ENCODE results near the gene JMJD4. TPM values are rescaled to one million over a fixed set of nuclear protein-coding genes. Genes with fewer than 3 reads are reported as not detected.

JMJD4 gene
- total RNA-seq, 3 donors from 2014 or later, result 11.7 to 27.2 (median 21.0) TPM

DNA sequence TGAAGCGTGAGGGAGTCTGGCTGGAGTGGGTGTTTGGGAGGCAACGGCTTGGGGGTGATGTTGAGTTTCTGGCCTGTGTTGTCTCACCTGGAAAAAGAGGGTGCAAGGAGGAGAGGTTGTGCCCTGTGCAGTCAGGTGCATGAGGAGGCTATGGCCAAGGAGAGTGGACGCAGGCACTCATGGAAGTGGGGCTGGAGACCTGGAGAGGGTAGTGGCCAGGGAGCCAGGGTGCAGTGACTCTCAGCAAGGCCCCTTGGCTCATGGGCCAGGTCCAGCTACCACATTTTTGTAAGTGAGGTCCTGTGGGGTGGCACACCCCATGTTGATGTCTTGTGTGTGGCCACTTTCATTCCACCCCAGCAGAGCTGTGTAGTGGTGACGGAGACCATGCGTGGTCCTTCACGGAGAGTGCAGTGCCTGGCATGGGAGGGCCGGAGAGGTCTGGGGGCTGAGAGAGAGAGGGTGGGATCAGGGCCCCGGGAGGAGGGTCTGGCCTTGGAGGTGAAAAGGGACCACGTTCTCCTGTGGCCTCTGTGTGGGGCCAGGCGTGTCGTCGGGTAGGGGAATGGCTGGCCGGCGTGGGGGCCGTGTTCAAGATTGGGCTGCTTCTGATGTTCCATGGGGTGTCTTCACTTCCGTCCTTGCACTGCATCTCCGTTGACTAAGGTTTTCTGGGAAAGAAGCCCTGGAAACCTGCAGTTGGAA, 6.2 kb upstream of the JMJD4 start:
- Histone ChIP-seq H3K36me3 (no peaks in the 10 kb centered on the region), H3K4me1 (no peaks in the 10 kb centered on the region), H3K4me3 (no peak overlapping the region), H3K27me3 (no peaks in the 10 kb centered on the region), H3K27ac (peak overlapping the region in 1 of 2 donors; percentile 38), H3K9me3 (no peaks in the 10 kb centered on the region)
- intact Hi-C loops (cut with DNase I; ENCODE audit: low total_unique reads), result no loop called here
- DNase-seq (ENCODE audit: low spot score in 2 of 2), result peak in 1 of 2 donors; percentile 36
- TF ChIP-seq, protein P1, sequence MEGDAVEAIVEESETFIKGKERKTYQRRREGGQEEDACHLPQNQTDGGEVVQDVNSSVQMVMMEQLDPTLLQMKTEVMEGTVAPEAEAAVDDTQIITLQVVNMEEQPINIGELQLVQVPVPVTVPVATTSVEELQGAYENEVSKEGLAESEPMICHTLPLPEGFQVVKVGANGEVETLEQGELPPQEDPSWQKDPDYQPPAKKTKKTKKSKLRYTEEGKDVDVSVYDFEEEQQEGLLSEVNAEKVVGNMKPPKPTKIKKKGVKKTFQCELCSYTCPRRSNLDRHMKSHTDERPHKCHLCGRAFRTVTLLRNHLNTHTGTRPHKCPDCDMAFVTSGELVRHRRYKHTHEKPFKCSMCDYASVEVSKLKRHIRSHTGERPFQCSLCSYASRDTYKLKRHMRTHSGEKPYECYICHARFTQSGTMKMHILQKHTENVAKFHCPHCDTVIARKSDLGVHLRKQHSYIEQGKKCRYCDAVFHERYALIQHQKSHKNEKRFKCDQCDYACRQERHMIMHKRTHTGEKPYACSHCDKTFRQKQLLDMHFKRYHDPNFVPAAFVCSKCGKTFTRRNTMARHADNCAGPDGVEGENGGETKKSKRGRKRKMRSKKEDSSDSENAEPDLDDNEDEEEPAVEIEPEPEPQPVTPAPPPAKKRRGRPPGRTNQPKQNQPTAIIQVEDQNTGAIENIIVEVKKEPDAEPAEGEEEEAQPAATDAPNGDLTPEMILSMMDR (IDR thresholded peaks at IDR 0.05), result no peak
- TF ChIP-seq POLR2A (IDR thresholded peaks at IDR 0.05) (no peak), POLR2AphosphoS5 (IDR thresholded peaks at IDR 0.05) (no peak)

DNA sequence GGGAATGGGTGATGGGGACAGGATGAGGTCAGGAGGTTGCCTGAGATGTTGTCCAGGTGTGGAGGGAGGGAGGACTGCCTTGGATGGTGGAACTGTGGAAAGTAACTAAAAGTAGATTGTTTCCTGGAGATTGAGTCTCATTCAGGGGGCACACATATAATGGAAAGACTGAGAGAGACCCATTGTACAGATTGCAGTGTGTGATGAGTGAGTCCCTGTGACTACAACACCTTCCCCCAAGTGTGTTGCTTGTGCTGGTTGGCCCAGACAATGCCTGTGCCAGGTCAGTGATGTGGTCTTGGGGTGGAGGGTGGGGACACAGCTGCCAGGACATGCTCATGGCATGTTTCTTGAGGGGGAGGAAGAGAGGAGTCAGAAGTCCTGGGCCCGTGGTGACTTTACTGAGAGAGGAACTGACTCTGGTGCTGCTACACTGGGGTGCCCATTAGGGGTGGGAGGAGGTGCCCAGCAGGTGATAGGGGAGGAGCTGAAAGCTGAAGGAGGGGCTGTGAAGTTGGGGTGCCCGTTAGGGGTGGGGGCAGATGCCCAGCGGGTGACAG, 5.4 kb upstream of the JMJD4 start:
- H3K4me3 ChIP-seq, result no peak overlapping the region
- H3K27me3 ChIP-seq, result no peaks in the 10 kb centered on the region
- no peak overlapping the region for H3K27ac ChIP-seq
- no peaks in the 10 kb centered on the region for H3K36me3 ChIP-seq
- peaks cover 0 to 3% of the 10 kb centered on the region in 2 donors for H3K4me1 ChIP-seq
- no peaks in the 10 kb centered on the region for H3K9me3 ChIP-seq
- TF ChIP-seq, protein P1 (IDR thresholded peaks at IDR 0.05), result no peak
- TF ChIP-seq POLR2AphosphoS5 (IDR thresholded peaks at IDR 0.05) (no peak), POLR2A (IDR thresholded peaks at IDR 0.05) (no peak)
- DNase-seq (ENCODE audit: low spot score in 2 of 2), result peak in 1 of 2 donors; percentile 27
- intact Hi-C loops (cut with DNase I; ENCODE audit: low total_unique reads), result no loop called here

DNA sequence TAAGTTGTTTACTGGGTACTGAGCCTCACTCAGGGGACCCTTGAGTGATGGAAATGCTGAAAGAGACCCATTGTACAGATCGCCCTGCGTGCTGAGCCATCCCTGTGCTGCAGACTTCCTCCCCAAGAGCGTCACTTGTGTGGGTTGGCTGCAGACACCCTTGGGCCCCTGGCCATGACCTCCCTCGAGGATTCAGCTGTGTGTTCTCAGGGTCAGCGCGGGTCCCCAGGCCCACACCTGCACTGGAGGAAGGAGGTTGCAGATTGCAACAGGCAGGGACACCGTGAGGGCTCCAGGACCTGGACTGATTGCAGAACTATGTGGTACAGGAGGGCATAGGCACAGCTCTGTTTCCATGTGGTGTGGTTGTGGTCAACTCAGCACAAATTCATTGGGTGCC, 4.5 kb upstream of the JMJD4 start:
- no peak overlapping the region for H3K4me3 ChIP-seq
- no peaks in the 10 kb centered on the region for H3K9me3 ChIP-seq
- intact Hi-C loops (cut with DNase I; ENCODE audit: low total_unique reads), result loop anchor here (5.0 kb wide), 1 partner anchor 177 kb away; the partner anchor contains the start of gene ZNF678
- H3K27ac ChIP-seq, result no peak overlapping the region
- TF ChIP-seq, protein P1 (IDR thresholded peaks at IDR 0.05), result no peak
- peaks cover 0 to 3% of the 10 kb centered on the region in 2 donors for H3K4me1 ChIP-seq
- DNase-seq (ENCODE audit: low spot score in 2 of 2), result peak in 1 of 2 donors; percentile 28
- H3K36me3 ChIP-seq, result no peaks in the 10 kb centered on the region
- no peaks in the 10 kb centered on the region for H3K27me3 ChIP-seq

DNA sequence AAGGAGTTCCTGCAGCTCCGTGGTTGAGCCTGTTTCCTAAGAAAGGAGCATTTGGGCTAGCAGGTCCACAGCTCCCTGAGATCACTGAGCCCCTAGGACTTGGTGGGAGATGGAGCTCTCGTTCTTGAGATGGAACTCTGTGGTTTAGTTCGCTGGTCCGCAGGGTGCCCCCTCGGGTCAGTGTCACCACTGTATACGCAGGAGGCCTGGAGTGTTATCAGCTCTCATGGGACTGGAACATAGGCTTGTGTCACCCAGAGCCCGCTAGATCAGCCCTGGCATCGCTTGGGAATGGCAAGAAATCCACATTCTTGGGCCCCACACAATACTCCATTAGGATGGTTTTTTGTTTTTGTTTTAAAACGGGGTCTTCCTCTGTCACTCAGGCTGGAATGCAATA, 3.7 kb upstream of the JMJD4 start:
- intact Hi-C loops (cut with DNase I; ENCODE audit: low total_unique reads), result loop anchor here (5.0 kb wide), 1 partner anchor 177 kb away; the partner anchor contains the start of gene ZNF678
- Histone ChIP-seq H3K9me3 (no peaks in the 10 kb centered on the region), H3K27me3 (no peaks in the 10 kb centered on the region), H3K4me1 (peaks cover 0 to 10% of the 10 kb centered on the region in 2 donors), H3K4me3 (no peak overlapping the region), H3K27ac (no peak overlapping the region), H3K36me3 (no peaks in the 10 kb centered on the region)
- DNase-seq (ENCODE audit: low spot score in 2 of 2), result no peak
- TF ChIP-seq POLR2A (IDR thresholded peaks at IDR 0.05), result no peak

DNA sequence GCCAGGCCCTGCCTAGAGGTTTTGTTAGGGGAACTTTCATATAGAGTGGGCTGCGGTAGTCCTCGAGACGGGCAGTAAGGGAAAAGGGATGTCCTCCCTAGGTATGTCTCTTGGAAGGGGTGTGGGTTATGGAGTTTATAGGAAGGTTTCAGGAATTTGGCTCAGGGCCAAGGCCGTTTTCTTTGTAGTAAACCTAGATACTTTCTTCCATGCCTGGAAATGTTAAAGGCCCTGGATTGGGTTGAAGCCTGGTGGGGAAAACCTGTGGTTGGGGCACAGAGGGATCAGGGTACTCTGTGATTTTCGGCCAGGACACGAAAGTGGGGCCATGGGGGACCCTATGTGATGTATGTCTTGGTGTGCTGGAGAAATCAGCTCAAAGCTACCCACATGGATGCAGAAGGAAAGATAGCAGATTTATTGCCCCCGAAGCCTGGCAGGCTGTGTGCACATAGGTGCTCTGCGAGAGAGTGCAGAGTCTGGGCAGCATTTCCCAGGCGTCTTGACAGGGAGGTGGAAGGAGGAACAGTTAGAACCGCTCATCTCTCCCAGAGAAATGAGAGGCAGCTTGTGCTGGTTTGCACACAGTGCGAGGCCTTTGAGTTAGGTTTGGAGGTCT, 1.8 kb upstream of the JMJD4 start:
- intact Hi-C loops (cut with DNase I; ENCODE audit: low total_unique reads), result loop anchor here (5.0 kb wide), 1 partner anchor 175 kb away; the partner anchor contains the start of gene ZNF678
- peak in 1 of 2 donors; percentile 45 for DNase-seq (ENCODE audit: low spot score in 2 of 2)
- H3K4me3 ChIP-seq, result no peak overlapping the region
- peaks cover 0 to 16% of the 10 kb centered on the region in 2 donors for H3K4me1 ChIP-seq
- H3K9me3 ChIP-seq, result no peaks in the 10 kb centered on the region
- no peaks in the 10 kb centered on the region for H3K27me3 ChIP-seq
- H3K36me3 ChIP-seq, result no peaks in the 10 kb centered on the region
- H3K27ac ChIP-seq, result no peak overlapping the region
- TF ChIP-seq POLR2A (IDR thresholded peaks at IDR 0.05) (no peak), POLR2AphosphoS5 (IDR thresholded peaks at IDR 0.05) (no peak)
- TF ChIP-seq, protein P1 (IDR thresholded peaks at IDR 0.05), result no peak
